ENCODE results near the gene CCDC195. TPM values are rescaled to one million over a fixed set of nuclear protein-coding genes. Genes with fewer than 3 reads are reported as not detected.
"Not testable (repeated sequence)": the region's sequence is repeated elsewhere in the genome, so short reads cannot be mapped to it uniquely, and the experiment has no call there.

Gene CCDC195
- total RNA-seq, 1 donor from 2014 or later: not detected

DNA sequence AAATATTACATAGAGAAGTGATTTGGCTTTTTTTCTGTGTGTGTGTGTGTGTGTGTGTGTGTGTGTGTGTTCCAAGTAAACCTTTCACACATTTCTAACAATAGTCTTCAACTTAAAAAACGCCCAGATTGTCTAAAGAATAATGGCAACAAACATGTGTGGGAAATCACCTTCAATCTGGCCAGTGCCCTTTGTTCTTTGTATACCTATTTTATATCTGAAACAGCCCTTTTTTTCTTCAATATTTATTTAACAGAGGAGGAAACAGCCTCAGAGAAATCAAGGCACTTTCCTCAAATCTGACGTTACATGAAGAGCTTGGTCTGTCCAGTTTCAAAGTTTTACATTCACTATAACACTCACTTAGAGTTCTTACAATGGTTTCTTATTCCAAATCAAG is 25.3 kb downstream of the CCDC195 start:
- DNase-seq: no peak

DNA sequence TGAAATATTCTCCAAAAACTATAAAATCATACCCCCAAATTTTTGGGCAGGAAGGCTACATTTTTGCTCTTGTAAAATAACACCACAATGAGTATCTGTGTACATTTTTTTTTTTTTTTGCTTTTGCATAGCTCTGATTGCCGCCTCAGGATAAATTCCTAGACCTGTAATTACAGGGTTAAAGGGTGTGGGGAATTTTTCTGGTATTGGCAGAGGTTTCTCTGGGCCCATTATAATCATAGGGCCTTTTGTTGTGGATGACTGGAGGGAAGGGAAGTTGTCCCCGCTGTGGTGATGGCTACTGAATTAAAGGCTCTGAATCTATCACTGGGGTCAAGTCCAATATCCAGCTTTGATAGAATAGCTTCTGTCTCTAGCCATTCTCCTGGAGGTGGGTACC is 26.6 kb downstream of the CCDC195 start:
- no peak for DNase-seq

DNA sequence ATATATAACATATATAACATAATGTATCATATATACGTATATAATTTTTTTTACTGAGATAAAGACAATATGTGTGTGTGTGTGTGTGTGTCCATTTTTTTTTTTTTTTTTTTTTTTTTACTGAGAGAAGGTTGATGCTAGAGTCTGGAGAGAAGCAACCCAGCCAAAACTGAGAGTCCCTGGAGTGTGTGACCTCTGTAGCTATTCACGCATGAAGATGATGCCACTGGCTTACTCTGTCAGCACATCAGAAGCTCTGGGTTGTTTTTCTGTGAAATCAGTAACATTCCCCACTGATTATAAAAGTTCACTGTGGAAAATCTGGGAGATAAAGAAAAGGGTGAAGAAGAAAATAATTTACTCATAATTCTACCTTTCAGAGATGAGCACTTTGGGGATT is 27.2 kb downstream of the CCDC195 start:
- DNase-seq: no peak

DNA sequence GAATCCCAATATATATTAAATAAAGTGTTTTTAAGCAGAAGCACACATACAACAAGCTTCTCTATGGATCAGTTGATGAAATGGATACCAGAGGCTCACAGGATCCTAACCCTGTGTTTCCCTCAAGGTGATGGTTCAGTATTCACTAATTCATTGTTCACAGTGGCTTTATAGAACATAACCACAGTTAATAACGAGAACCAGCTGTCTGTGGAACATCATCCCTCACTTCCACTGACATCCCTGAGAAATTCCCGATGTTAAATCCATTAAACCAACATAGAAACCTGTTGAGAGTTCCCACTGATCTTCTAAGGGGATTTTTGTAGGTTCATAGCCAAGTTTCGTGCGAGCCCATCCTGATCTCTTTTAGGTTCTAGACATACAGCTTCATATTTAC is 29.0 kb downstream of the CCDC195 start:
- no peak for DNase-seq

DNA sequence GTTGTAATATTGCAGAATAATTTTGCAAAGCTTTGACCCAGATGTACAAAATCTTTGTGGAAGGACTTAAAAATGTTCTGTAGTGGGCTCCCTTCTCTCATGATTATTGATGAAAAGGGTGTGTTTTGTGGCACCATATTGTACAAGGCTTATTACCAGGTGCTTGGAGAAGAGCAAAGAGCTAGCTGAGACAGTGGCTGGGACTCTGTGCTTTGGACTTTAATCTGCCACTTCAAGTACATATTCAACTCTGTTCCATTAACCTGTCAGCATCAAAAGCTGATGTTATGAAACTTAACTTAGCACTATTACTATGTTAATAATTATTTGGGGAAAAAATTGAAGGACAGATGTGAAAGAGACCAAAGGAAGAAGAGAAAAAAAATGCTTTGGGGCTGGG is 31.0 kb downstream of the CCDC195 start:
- no peak for DNase-seq

DNA sequence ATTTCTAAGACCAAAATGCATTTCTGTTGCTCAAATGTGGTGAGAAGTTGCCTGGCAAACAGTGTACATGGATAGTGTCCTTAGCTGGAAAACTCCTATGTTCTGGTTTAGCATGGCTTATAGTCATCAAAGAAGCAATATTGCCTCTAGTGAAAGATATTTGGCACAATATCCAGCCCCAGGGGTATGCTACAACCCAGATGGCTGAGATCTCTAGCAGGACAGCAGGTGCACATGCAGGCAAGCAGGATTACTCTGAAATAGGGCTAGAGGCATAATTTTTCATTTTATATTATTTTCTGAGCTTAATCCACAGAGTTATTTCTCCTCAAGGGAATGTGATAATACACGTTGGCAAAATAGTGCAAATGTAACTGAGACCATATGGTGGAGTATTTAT is 34.0 kb downstream of the CCDC195 start:
- DNase-seq: no peak

DNA sequence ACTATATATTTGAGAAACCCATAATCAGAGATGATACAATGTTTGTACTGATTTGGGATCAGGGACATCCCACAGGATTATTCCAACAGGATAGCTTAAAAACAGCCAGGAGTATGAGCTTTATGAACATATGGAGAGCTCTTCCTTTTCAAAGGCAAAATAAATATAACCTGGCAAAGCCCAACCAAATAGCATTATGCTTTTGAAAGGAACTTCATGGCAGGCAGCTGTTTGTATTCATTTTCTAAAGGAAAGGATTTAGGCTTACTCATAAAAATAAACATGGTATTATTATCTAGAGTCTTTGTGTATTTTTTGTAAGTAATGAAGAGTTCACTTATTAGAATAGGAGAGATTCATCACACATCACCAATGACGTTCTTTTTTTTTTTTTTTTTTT is 44.4 kb downstream of the CCDC195 start:
- DNase-seq: no peak

DNA sequence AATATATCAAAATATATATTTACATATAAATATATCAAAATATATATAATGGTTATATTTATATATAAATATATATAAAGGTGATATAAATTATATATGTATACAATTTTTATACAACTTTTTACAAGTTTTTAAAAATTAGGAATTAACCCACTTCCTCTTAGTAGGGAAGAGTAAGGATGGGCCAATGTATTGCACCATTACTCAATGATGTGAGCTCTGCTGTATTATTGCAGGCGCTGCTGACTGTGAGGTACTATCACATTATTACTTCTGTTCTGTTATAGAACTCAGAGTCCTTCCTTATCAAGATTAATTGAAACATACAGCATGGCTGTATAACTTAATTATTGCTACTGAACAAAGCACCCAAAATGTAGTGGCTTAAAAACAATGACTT is 46.0 kb downstream of the CCDC195 start:
- no peak for DNase-seq

DNA sequence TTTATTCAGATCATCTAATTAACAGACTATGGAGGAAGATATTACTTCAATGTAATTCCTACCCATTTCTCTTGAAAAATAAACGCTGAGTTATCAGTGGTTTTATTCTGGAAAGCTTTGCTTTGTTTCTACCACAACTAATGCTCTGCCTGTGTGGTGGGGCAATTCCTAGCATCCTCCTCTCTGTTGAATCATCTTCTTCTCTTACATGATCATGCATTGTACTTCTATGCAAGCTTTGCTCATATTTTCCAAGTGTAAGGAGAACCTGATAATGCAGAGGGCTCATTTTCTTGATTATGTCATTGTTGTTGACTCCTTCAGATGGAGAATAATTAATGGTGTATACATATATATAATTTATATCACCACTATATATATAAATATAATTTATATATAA is 46.7 kb downstream of the CCDC195 start:
- DNase-seq: no peak

DNA sequence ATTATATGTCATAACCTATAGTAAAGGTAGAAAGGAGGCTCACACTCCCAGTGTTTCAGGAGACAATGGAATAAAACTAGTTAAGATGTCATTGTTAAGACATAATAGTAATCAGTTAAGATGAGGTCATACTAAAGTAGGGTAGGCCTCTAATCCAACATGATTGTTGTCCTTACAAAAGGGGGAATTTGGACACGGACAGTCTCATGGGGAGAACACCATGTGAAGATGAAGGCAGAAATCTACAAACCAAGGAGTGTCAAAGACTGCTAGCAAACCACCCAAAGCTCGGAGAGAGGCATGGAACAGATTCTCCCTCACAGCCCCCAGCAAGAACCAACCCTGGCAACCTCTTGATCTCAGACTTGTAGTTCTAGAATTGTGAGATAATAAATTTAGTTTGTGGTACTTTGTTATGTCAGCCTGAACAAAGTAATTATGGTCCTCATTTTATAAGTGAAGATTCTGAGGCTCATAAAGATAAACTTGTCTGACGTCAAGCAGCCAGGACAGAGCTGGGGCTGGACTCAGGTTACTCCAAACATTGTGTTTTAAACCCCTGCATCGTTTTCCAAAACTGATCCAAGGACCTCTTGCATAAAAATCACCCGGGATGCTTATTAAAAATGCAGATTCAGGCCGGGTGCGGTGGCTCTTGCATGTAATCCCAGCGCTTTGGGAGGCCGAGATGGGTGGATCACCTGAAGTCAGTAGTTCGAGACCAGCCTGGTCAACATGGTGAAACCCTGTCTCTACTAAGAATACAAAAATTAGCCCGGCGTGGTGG is 47.8 kb downstream of the CCDC195 start:
- DNase-seq: no peak

DNA sequence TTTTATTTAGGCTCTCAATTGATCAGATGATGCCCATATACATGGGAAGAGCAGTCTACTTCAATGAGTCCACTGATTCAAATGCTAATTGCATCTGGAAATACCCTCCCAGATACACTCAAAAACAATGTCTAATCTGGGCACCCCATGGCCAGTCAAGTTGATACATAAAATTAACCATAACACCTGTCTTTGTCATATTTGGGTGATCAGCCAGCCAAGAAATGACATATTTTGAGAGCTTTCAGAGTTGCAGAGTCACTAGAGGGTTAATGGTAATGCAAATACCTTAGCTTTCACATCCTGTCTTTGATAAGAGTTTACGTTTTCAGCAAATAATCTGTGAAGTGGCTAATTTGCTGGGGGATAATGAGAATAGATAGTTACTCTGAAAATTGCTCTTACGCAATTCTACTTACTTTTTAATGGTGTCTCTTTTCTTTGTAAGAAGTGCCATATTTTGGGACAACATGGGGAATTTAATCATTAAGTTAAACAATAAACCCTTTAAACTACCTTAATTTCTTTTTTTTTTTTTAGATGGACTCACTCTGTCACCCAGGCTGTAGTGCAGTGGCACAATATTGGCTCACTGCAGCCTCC is 49.1 kb downstream of the CCDC195 start:
- no peak for DNase-seq

DNA sequence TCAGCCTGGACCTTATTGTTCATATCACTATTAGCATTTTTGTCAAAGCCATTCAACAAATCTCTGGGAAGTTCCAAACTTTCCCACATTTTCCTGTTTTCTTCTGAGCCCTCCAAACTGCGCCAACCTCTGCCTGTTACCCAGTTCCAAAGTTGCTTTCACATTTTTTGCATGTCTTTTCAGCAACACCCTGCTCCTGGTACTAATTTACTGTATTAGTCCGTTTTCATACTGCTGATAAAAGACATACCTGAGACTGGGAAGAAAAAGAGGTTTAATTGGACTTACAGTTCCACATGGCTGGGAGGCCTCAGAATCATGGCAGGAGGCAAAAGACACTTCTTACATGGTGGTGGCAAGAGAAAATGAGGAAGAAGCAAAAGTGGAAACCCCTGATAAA is 52.8 kb downstream of the CCDC195 start:
- DNase-seq: not testable (repeated sequence)

DNA sequence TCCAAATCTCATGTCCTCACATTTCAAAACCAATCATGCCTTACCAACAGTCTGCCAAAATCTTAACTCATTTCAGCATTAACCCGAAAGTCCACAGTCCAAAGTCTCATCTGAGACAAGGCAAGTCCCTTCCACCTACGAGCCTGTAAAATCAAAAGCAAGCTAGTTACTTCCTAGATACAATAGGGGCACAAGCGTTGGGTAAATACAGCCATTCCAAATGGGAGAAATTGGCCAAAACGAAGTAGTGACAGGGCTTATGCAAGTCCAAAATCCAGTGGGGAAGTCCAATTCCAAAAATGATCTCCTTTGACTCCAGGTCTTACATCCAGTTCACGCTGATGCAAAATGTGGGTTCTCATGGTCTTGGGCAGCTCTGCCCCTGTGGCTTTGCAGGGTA is 54.5 kb downstream of the CCDC195 start:
- DNase-seq: not testable (repeated sequence)

DNA sequence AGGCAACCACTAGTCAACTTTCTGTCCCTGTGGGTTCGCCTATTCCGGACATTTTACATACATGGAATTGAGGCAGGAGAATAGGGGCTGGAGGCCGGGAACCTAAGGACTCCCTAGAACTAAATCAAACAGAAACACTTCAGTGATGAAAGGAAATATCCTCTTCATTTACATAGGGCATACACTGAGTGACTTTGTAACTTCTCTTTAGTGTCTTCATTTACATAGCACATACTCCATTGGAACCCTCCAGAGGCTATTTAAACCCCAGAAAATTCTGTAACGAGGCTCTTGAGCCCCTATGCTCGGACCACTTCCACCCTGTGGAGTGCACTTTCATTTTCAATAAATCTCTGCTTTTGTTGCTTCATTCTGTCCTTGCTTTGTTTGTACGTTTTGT is 56.5 kb downstream of the CCDC195 start:
- DNase-seq: no peak

DNA sequence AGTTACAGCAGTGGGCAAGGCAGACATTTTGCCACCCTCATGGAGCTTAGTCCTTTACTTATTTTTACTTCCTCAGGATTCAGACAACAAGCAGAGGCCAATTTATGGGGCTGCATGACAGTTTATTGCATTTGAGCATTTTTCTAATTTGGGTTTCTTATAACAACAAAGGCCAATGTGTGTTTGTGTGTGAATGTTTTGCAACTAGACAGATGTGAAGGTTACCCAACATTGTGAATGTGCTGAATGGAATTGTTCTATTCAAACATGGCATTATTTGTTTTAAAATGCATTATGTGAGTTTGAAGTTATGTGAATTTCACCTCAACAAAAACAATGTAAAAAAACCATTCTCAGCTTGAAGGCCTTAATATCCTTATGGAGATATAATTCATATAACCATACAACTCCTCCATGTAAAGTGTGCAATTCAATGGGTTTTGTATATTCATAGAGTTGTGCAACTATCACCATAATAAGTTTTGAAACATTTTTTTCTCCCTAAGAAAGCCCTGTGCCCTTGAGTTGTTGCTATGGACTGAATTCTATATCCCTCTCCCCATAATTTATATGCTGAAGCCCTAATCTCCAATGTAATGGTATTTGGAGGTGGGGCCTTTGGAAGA is 57.3 kb downstream of the CCDC195 start:
- no peak for DNase-seq

DNA sequence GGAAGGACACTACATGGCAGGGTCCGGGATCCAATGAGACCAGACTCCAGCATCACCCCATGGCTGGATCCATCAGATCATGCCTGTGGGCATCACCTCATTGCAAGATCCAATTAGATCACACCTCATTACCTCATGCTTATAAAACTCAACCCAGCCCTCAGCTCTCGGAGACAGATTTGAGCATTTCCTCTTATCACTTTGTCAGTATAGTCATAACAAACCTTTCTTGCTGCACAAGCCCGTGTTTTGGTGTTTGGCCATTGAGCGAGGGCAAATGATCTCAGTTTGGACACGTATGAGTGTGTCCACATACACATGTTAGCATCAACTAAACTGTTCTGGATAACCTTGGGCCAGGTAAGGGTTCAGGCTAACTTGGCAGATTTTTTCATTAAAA is 58.8 kb downstream of the CCDC195 start:
- no peak for DNase-seq

DNA sequence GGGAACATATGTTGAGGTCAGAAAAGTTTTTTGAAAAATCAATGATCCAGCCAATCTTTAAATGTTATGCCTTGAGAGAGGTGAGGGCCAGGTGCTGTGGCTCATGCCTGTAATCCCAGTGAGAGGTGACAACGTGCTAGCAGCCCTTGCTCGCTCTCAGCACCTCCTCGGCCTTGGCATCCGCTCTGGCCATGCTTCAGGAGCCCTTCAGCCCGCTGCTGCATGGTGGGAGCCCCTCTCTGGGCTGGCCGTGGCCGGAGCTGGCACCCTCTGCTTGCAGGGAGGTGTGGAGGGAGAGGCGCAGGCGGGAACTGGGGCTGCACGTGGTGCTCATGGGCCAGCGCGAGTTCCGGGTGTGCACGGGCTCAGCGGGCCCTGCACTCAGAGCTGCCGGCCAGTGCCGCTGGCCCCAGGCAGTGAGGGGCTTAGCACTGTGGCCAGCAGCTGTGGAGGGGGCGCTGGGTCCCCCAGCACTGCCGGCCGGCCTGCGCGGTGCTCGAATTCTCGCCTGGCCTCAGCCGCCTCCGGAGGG is 61.1 kb downstream of the CCDC195 start:
- DNase-seq: no peak

Other genes with a start within 250 kb of the CCDC195 start
- 90.3 TPM for gene CUL3, start 131.0 kb downstream of the CCDC195 start, total RNA-seq